SJCRH30 (cell line): ENCODE data around the gene CCDC85A. TPM values are rescaled to one million over a fixed set of nuclear protein-coding genes. Genes with fewer than 3 reads are reported as not detected.

Experiments used
- DNase-seq, 2 experiments: peaks; one replicate each; pipeline ENCODE4 v3.0.0-alpha.2; 2015 to 2020
- H3K27ac ChIP-seq: fragments of 250-450 bp; sonication (Bioruptor Pico); 2 replicates; pipeline ENCODE4 v1.5.1; 2020; ENCODE audit warnings: mild to moderate bottlenecking, moderate library complexity
- H3K27me3 ChIP-seq: fragments of 250-450 bp; sonication (Bioruptor Pico); 2 replicates; pipeline ENCODE4 v1.5.1; 2020; ENCODE audit warnings: mild to moderate bottlenecking, moderate library complexity
- H3K36me3 ChIP-seq: fragments of 250-450 bp; sonication (Bioruptor Pico); 2 replicates; pipeline ENCODE4 v1.5.1; 2020; ENCODE audit warnings: mild to moderate bottlenecking, moderate library complexity
- H3K4me1 ChIP-seq: fragments of 250-450 bp; sonication (Bioruptor Pico); 2 replicates; pipeline ENCODE4 v1.5.1; 2020; ENCODE audit warnings: mild to moderate bottlenecking, moderate library complexity
- H3K4me3 ChIP-seq: fragments of 250-450 bp; sonication (Bioruptor Pico); 2 replicates; pipeline ENCODE4 v1.5.1; 2020; ENCODE audit warnings: mild to moderate bottlenecking, moderate library complexity
- H3K9me3 ChIP-seq: fragments of 250-450 bp; sonication (Bioruptor Pico); replicated peaks from 2 replicates; pipeline ENCODE4 v1.5.1; 2020; ENCODE audit warnings: mild to moderate bottlenecking, moderate library complexity
- total RNA-seq: library from RNA; depleted of rRNA; stranded (reverse); fragments of >200 nt; shearing (Covaris generic); gene quantifications from 2 replicates; pipeline ENCODE4 v1.2.3, GENCODE V29; 2014

Gene CCDC85A
- total RNA-seq, 1 experiment from 2014 or later = not detected

- Histone ChIP-seq H3K27ac (no peak overlapping the region), H3K36me3 (no peaks in the 10 kb centered on the region), H3K9me3 (no peaks in the 10 kb centered on the region), H3K4me1 (no peaks in the 10 kb centered on the region), H3K27me3 (peaks cover 8% of the 10 kb centered on the region; the same call in 1 of the 2 replicates), H3K4me3 (no peak overlapping the region)
- DNase-seq = no peak
Observed at GRCh38 chr2:56179931-56180330, 3.9 kb upstream of the CCDC85A start.

- H3K36me3 ChIP-seq = no peaks in the 10 kb centered on the region
- peaks cover 21% of the 10 kb centered on the region for H3K27me3 ChIP-seq
- H3K4me3 ChIP-seq = no peak overlapping the region
- no peak overlapping the region for H3K27ac ChIP-seq
- no peaks in the 10 kb centered on the region for H3K4me1 ChIP-seq
- H3K9me3 ChIP-seq = no peaks in the 10 kb centered on the region
- DNase-seq = no peak
Observed at GRCh38 chr2:56182420-56182819, 1.4 kb upstream of the CCDC85A start.

- H3K27me3 ChIP-seq = peaks cover 32% of the 10 kb centered on the region
- H3K36me3 ChIP-seq = no peaks in the 10 kb centered on the region
- H3K4me1 ChIP-seq = no peaks in the 10 kb centered on the region
- no peak overlapping the region for H3K4me3 ChIP-seq
- no peaks in the 10 kb centered on the region for H3K9me3 ChIP-seq
- no peak for DNase-seq
- no peak overlapping the region for H3K27ac ChIP-seq
Observed at GRCh38 chr2:56184500-56185011, 766 bp downstream of the CCDC85A start.

- Histone ChIP-seq H3K27ac (no peak overlapping the region), H3K27me3 (peaks cover 32% of the 10 kb centered on the region), H3K36me3 (no peaks in the 10 kb centered on the region), H3K4me3 (no peak overlapping the region), H3K9me3 (no peaks in the 10 kb centered on the region), H3K4me1 (no peaks in the 10 kb centered on the region)
- DNase-seq = no peak
Observed at GRCh38 chr2:56185101-56185581, 1.4 kb downstream of the CCDC85A start.

GRCh38 chr2:56185582-56186046, 1.8 kb downstream of the CCDC85A start:
- no peak overlapping the region for H3K4me3 ChIP-seq
- no peaks in the 10 kb centered on the region for H3K9me3 ChIP-seq
- H3K27me3 ChIP-seq = peaks cover 32% of the 10 kb centered on the region
- no peak for DNase-seq
- H3K4me1 ChIP-seq = no peaks in the 10 kb centered on the region
- H3K36me3 ChIP-seq = no peaks in the 10 kb centered on the region
- H3K27ac ChIP-seq = no peak overlapping the region

GRCh38 chr2:56191617-56192016, 7.8 kb downstream of the CCDC85A start:
- peak in 1 of 2 experiments; percentile 40 for DNase-seq
- no peak overlapping the region for H3K4me3 ChIP-seq
- no peaks in the 10 kb centered on the region for H3K36me3 ChIP-seq

GRCh38 chr2:56192664-56193305, 9.0 kb downstream of the CCDC85A start:
- Histone ChIP-seq H3K36me3 (no peaks in the 10 kb centered on the region), H3K4me3 (no peak overlapping the region), H3K4me1 (no peaks in the 10 kb centered on the region), H3K27ac (no peak overlapping the region), H3K9me3 (no peaks in the 10 kb centered on the region), H3K27me3 (peaks cover 20% of the 10 kb centered on the region; the same call in 1 of the 2 replicates)
- DNase-seq = no peak

More at GRCh38 chr2:56191617-56192016, 7.8 kb downstream of the CCDC85A start:
- Histone ChIP-seq H3K27ac (no peak overlapping the region), H3K9me3 (no peaks in the 10 kb centered on the region), H3K4me1 (no peaks in the 10 kb centered on the region), H3K27me3 (peaks cover 27% of the 10 kb centered on the region; the same call in 1 of the 2 replicates)

GRCh38 chr2:56195563-56195962, 11.8 kb downstream of the CCDC85A start:
- H3K27ac ChIP-seq = no peak overlapping the region
- DNase-seq = no peak
- peaks cover 7% of the 10 kb centered on the region; the same call in 1 of the 2 replicates for H3K27me3 ChIP-seq
- no peaks in the 10 kb centered on the region for H3K36me3 ChIP-seq
- no peaks in the 10 kb centered on the region for H3K9me3 ChIP-seq
- H3K4me3 ChIP-seq = no peak overlapping the region
- no peaks in the 10 kb centered on the region for H3K4me1 ChIP-seq

- DNase-seq = no peak
- Histone ChIP-seq H3K27ac (no peak overlapping the region), H3K36me3 (no peaks in the 10 kb centered on the region), H3K4me1 (no peaks in the 10 kb centered on the region), H3K4me3 (no peak overlapping the region), H3K27me3 (no peaks in the 10 kb centered on the region; the same call in 1 of the 2 replicates), H3K9me3 (no peaks in the 10 kb centered on the region)
Observed at GRCh38 chr2:56197816-56198215, 14.0 kb downstream of the CCDC85A start.

GRCh38 chr2:56198936-56199335, 15.1 kb downstream of the CCDC85A start:
- no peak overlapping the region for H3K4me3 ChIP-seq
- no peak overlapping the region for H3K27ac ChIP-seq
- H3K9me3 ChIP-seq = no peaks in the 10 kb centered on the region
- H3K4me1 ChIP-seq = no peaks in the 10 kb centered on the region
- DNase-seq = no peak
- no peaks in the 10 kb centered on the region; the same call in 1 of the 2 replicates for H3K27me3 ChIP-seq
- H3K36me3 ChIP-seq = no peaks in the 10 kb centered on the region

GRCh38 chr2:56199492-56199891, 15.7 kb downstream of the CCDC85A start:
- H3K9me3 ChIP-seq = no peaks in the 10 kb centered on the region
- no peak overlapping the region for H3K4me3 ChIP-seq
- H3K36me3 ChIP-seq = no peaks in the 10 kb centered on the region
- no peak for DNase-seq
- no peak overlapping the region for H3K27ac ChIP-seq
- no peaks in the 10 kb centered on the region; the same call in 1 of the 2 replicates for H3K27me3 ChIP-seq
- no peaks in the 10 kb centered on the region for H3K4me1 ChIP-seq

GRCh38 chr2:56202381-56203121, 18.8 kb downstream of the CCDC85A start:
- Histone ChIP-seq H3K4me1 (no peaks in the 10 kb centered on the region), H3K4me3 (no peak overlapping the region), H3K9me3 (no peaks in the 10 kb centered on the region), H3K36me3 (no peaks in the 10 kb centered on the region), H3K27me3 (no peaks in the 10 kb centered on the region; the same call in 1 of the 2 replicates), H3K27ac (no peak overlapping the region)
- no peak for DNase-seq

GRCh38 chr2:56204556-56204955, 20.8 kb downstream of the CCDC85A start:
- Histone ChIP-seq H3K36me3 (no peaks in the 10 kb centered on the region), H3K9me3 (no peaks in the 10 kb centered on the region), H3K4me3 (no peak overlapping the region), H3K27me3 (no peaks in the 10 kb centered on the region; the same call in 1 of the 2 replicates), H3K27ac (no peak overlapping the region), H3K4me1 (no peaks in the 10 kb centered on the region)
- no peak for DNase-seq

GRCh38 chr2:56206250-56206649, 22.5 kb downstream of the CCDC85A start:
- H3K27ac ChIP-seq = no peak overlapping the region
- no peaks in the 10 kb centered on the region; the same call in 1 of the 2 replicates for H3K27me3 ChIP-seq
- no peak for DNase-seq
- no peaks in the 10 kb centered on the region for H3K36me3 ChIP-seq
- no peak overlapping the region for H3K4me3 ChIP-seq
- no peaks in the 10 kb centered on the region for H3K4me1 ChIP-seq
- H3K9me3 ChIP-seq = no peaks in the 10 kb centered on the region

- DNase-seq = no peak
- Histone ChIP-seq H3K4me1 (no peaks in the 10 kb centered on the region), H3K9me3 (no peaks in the 10 kb centered on the region), H3K36me3 (no peaks in the 10 kb centered on the region), H3K27ac (no peak overlapping the region), H3K4me3 (no peak overlapping the region), H3K27me3 (no peaks in the 10 kb centered on the region; the same call in 1 of the 2 replicates)
Observed at GRCh38 chr2:56207760-56208159, 24.0 kb downstream of the CCDC85A start.
